ENCODE results near the gene UBA5. TPM values are rescaled to one million over a fixed set of nuclear protein-coding genes. Genes with fewer than 3 reads are reported as not detected.

The UBA5 gene
- total and polyA plus RNA-seq, 9 of the 15 experiments (the other 6 are each of a cell fraction or from before 2014, with no cell fraction given): 8.1 to 71.1 (median 29.4) TPM

DNA sequence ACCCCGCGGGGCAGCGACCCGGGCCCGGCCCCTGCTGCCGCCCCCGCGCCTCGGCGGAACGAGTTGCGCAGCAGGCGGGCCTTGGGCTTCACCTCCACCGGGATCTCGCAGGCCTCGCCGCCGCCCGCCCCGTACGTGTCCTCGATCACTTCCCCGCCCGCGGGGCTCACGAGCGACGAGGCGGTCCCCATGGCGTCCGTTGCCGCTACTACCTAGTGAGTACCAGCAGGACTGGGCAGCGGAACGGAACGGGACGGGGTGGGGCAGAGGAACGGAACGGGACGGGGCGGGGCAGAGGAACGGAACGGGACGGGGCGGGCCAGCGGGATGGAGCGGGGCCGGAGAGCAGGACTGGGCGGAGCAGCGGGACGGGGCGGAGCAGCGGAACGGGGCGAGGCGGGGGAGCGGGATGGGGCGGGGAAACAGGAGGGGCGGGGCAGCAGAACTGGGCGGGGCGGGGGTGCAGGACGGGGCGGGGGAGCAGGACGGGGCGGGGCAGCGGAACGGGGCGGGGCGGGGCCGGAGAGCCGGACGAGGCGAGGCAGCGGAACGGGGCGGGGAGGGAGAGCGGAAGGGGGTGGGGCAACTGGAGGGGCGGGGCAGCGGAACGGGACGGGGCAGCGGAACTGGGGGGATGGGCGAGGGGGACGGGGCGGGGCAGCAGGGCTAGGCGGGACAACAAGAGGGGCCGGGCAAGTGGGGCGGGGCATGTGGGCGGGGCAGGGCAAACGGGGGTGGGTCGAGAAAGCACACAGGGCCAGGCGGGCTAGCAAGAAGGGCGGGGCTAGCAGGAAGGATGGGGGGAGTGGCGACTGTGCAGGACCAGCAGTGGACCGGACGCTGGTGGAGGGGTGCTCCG, 62.3 kb downstream of the UBA5 start, which contains the start of gene NPHP3 (continued):
- no peak for TF ChIP-seq TAF9B (IDR thresholded peaks at IDR 0.05; ENCODE audit: partially characterized antibody)
- TF ChIP-seq TFAM (CRISPR knock-in tag; conservative IDR thresholded peaks at IDR 0.05): no peak
- TF ChIP-seq MYBL2 (IDR thresholded peaks at IDR 0.05; ENCODE audit: low read depth): no peak
- TF ChIP-seq MYBL2 (CRISPR knock-in tag; IDR thresholded peaks at IDR 0.05; ENCODE audit: borderline replicate concordance): no peak
- no peak for TF ChIP-seq BHLHE40 (IDR thresholded peaks at IDR 0.05; ENCODE audit: low read length)
- TF ChIP-seq ZZZ3 (IDR thresholded peaks at IDR 0.05): no peak
- TF ChIP-seq CUX1 (CRISPR knock-in tag; IDR thresholded peaks at IDR 0.05): no peak
- no peak for TF ChIP-seq ZSCAN29 (IDR thresholded peaks at IDR 0.05)
- TF ChIP-seq CXXC5 (CRISPR knock-in tag; IDR thresholded peaks at IDR 0.05): peak; percentile 58; the same call in 1 of the 2 replicates
- TF ChIP-seq CC2D1A (IDR thresholded peaks at IDR 0.05): no peak
- 0 out of 2 replicates have a peak, but pooled peaks have one; percentile 5 for TF ChIP-seq L3MBTL2 (IDR thresholded peaks at IDR 0.05)
- TF ChIP-seq HNRNPLL (IDR thresholded peaks at IDR 0.05; ENCODE audit: low read depth, low read length, poor library complexity, severe bottlenecking): peak; percentile 39
- no peak for TF ChIP-seq LCOR (CRISPR knock-in tag; IDR thresholded peaks at IDR 0.05)
- TF ChIP-seq ZNF780A (CRISPR knock-in tag; IDR thresholded peaks at IDR 0.05): no peak
- no peak for TF ChIP-seq ESRRA (IDR thresholded peaks at IDR 0.05; ENCODE audit: borderline replicate concordance, low read depth)
- TF ChIP-seq JUNB (CRISPR knock-in tag; conservative IDR thresholded peaks at IDR 0.05): no peak
- no peak for TF ChIP-seq EP300 (IDR thresholded peaks at IDR 0.05; ENCODE audit: low read length)
- TF ChIP-seq MEF2D (tag; conservative IDR thresholded peaks at IDR 0.05; ENCODE audit: low read depth): no peak
- no peak for TF ChIP-seq ZNF146 (CRISPR knock-in tag; IDR thresholded peaks at IDR 0.05; ENCODE audit: unreplicated experiment)
- no peak for TF ChIP-seq SLC30A9 (CRISPR knock-in tag; IDR thresholded peaks at IDR 0.05)
- no peak for TF ChIP-seq ZNF79 (CRISPR knock-in tag; IDR thresholded peaks at IDR 0.05; ENCODE audit: low read depth)
- TF ChIP-seq TRIM28 (IDR thresholded peaks at IDR 0.05): no peak
- no peak for TF ChIP-seq MCM7 (IDR thresholded peaks at IDR 0.05)
- TF ChIP-seq MLLT1 (IDR thresholded peaks at IDR 0.05): no peak
- no peak for TF ChIP-seq FUS (optimal IDR thresholded peaks at IDR 0.05; ENCODE audit: low read depth, low read length)
- TF ChIP-seq ETV1 (tag; conservative IDR thresholded peaks at IDR 0.05; ENCODE audit: low read depth): no peak

All from K562 (cell line).